Smooth muscle cell (in vitro differentiated cells): ENCODE results near the gene SPRR2D. TPM values are rescaled to one million over a fixed set of nuclear protein-coding genes. Genes with fewer than 3 reads are reported as not detected.

Experiments
- DNase-seq: peaks from one replicate; lab custom pipeline; 2025; ENCODE audit not compliant: unreplicated experiment; lab: John Stamatoyannopoulos, UW
- H2AFZ ChIP-seq: fragments of 200-600 bp; sonication (generic); 2 replicates; pipeline ENCODE4 v1.6.0; 2016; ENCODE audit warnings: antibody characterized with exemption, low read depth, mild to moderate bottlenecking
- H3F3A ChIP-seq: fragments of 200-600 bp; sonication (generic); 2 replicates; pipeline ENCODE4 v1.6.0; 2017; ENCODE audit warnings: antibody characterized with exemption, low read depth
- H3K27ac ChIP-seq: fragments of 200-600 bp; sonication (generic); 2 replicates; pipeline ENCODE4 v1.5.1; 2016; ENCODE audit warnings: low read depth, mild to moderate bottlenecking
- H3K27me3 ChIP-seq: fragments of 200-600 bp; sonication (generic); 2 replicates; pipeline ENCODE4 v1.6.1; 2016; ENCODE audit warnings: low read depth, mild to moderate bottlenecking
- H3K36me3 ChIP-seq: fragments of 200-600 bp; sonication (generic); 2 replicates; pipeline ENCODE4 v1.5.1; 2016; ENCODE audit warnings: low read depth
- H3K4me1 ChIP-seq: fragments of 200-600 bp; sonication (generic); 2 replicates; pipeline ENCODE4 v1.5.1; 2016; ENCODE audit warnings: low read depth
- H3K4me2 ChIP-seq: fragments of 200-600 bp; sonication (generic); 2 replicates; pipeline ENCODE4 v1.6.0; 2016; ENCODE audit warnings: mild to moderate bottlenecking
- H3K4me3 ChIP-seq: fragments of 200-600 bp; sonication (generic); 2 replicates; pipeline ENCODE4 v1.5.1; 2016; ENCODE audit warnings: mild to moderate bottlenecking
- H3K79me2 ChIP-seq: fragments of 200-600 bp; sonication (generic); 2 replicates; pipeline ENCODE4 v1.6.0; 2016; ENCODE audit warnings: low read depth, mild to moderate bottlenecking
- H3K9ac ChIP-seq: fragments of 200-600 bp; sonication (generic); 2 replicates; pipeline ENCODE4 v1.6.0; 2016; ENCODE audit warnings: low read depth
- H3K9me3 ChIP-seq: fragments of 200-600 bp; sonication (generic); replicated peaks from 2 replicates; pipeline ENCODE4 v1.5.1; 2016; ENCODE audit warnings: low read depth
- H4K20me1 ChIP-seq: fragments of 200-600 bp; sonication (generic); 2 replicates; pipeline ENCODE4 v1.6.0; 2016; ENCODE audit warnings: low read depth
- CTCF ChIP-seq: fragments of 200-600 bp; sonication (generic); IDR thresholded peaks from 2 replicates; pipeline ENCODE4 v1.5.1; 2017; ENCODE audit warnings: borderline replicate concordance, mild to moderate bottlenecking, antibody characterized with exemption; ENCODE audit not compliant: insufficient read depth, poor library complexity, severe bottlenecking
- WGBS: methylation state at CpG from one replicate; pipeline ENCODE4 v1.1.7; 2016; ENCODE audit warnings: low lambda C conversion rate; 5-methylcytosine and 5-hydroxymethylcytosine counted together
- polyA plus RNA-seq: library from polyadenylated mRNA; unstranded; fragments of >200 nt; fragmentation: Nextera tagmentation; extraction: Ambion mirVana; gene quantifications from 2 replicates; pipeline ENCODE4 v1.2.1, GENCODE V29; 2016
- total RNA-seq: library from RNA; depleted of rRNA; stranded (reverse); fragments of >200 nt; gene quantifications from 2 replicates; pipeline ENCODE4 v1.2.3, GENCODE V29; 2014

Gene SPRR2D
- total and polyA plus RNA-seq, 2 experiments from 2014 or later, result 12.4 to 16.9 TPM

DNA sequence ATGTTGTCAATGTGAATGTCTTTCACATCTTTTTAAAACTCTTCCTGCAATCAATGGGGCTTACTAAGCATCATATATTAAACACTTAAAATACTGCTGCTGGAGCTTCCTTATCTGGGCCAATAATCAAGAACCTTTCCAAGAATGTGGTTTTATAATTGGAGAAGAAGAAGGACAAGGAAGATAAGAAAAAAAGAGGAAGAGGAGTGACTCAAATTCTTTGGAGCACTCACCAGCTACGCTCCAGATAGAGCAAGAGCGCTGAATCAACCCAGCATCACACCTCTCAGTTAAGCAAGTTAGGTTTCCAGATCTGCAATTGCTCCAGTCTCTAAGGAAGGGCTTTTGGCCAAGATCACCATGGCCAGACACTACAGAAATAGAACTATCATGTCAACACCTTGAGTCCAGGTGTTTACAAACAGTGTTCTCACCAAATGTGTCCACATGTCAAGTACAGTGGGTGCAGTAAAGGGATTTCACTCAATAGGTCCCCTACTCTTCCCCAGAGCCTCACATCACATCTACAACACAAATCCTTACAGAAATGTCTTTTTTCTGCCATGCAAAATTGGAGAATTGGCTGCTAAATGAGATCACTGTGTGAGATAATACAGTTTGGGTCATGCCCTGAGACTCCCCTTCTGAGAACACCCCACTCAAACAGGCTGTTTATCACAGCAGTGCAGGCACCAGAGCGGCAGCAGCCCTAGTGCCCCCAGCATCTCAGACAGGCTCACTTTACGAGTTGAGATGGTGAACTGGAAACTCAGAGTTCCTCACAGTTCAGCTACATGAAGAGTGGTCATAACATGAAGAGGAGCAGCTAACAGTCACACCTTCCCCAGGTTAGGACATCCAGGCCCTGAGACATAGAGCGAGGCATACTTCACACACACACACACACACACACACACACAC is 32.1 kb upstream of the SPRR2D start:
- Histone ChIP-seq H3K27ac (no peak overlapping the region), H3K27me3 (no peaks in the 10 kb centered on the region), H4K20me1 (no peaks in the 10 kb centered on the region), H3K9ac (no peak overlapping the region), H3K4me1 (no peaks in the 10 kb centered on the region), H2AFZ (no peak overlapping the region), H3K36me3 (no peaks in the 10 kb centered on the region), H3K9me3 (no peaks in the 10 kb centered on the region), H3K79me2 (no peaks in the 10 kb centered on the region), H3K4me3 (no peak overlapping the region), H3K4me2 (no peak overlapping the region), H3F3A (no peaks in the 10 kb centered on the region)
- WGBS, result 61% methylated on average over 5 of the region's 5 CpGs
- DNase-seq, result no peak
- no peak for TF ChIP-seq CTCF

GRCh38 chr1:153071511-153071910 is 30.6 kb upstream of the SPRR2D start, which contains the start of gene SPRR2B:
SPRR2B (minus strand) TSS chr1:153071611; CDS start chr1:153070839, 772 bp downstream.
- DNase-seq, result no peak
- no peak within 1 kb of the TSS for H3K4me2 ChIP-seq
- no peaks in the 10 kb centered on the region for H3K79me2 ChIP-seq
- no peaks in the 10 kb centered on the region for H3K4me1 ChIP-seq
- 61% methylated on average over 2 of the region's 2 CpGs for WGBS
- H3K27me3 ChIP-seq, result no peaks in the 10 kb centered on the region
- H4K20me1 ChIP-seq, result no peaks in the 10 kb centered on the region
- no peak within 1 kb of the TSS for H3K9ac ChIP-seq
- no peaks in the 10 kb centered on the region for H3K9me3 ChIP-seq
- H2AFZ ChIP-seq, result no peak within 1 kb of the TSS
- no peaks in the 10 kb centered on the region for H3K36me3 ChIP-seq
- H3K27ac ChIP-seq, result no peak within 1 kb of the TSS
- H3F3A ChIP-seq, result no peaks in the 10 kb centered on the region
- H3K4me3 ChIP-seq, result no peak within 1 kb of the TSS
- no peak for TF ChIP-seq CTCF

GRCh38 chr1:153070243-153070642 is 29.3 kb upstream of the SPRR2D start:
- H2AFZ ChIP-seq, result no peak overlapping the region
- no peaks in the 10 kb centered on the region for H3K4me1 ChIP-seq
- 72% methylated on average over 2 of the region's 2 CpGs for WGBS
- H4K20me1 ChIP-seq, result no peaks in the 10 kb centered on the region
- no peaks in the 10 kb centered on the region for H3F3A ChIP-seq
- H3K9me3 ChIP-seq, result no peaks in the 10 kb centered on the region
- no peak overlapping the region for H3K27ac ChIP-seq
- H3K36me3 ChIP-seq, result no peaks in the 10 kb centered on the region
- DNase-seq, result no peak
- no peak overlapping the region for H3K4me2 ChIP-seq
- H3K4me3 ChIP-seq, result no peak overlapping the region
- no peak for TF ChIP-seq CTCF
- no peaks in the 10 kb centered on the region for H3K27me3 ChIP-seq
- no peaks in the 10 kb centered on the region for H3K79me2 ChIP-seq
- H3K9ac ChIP-seq, result no peak overlapping the region
